ENCODE data around the gene PLCXD1. TPM values are rescaled to one million over a fixed set of nuclear protein-coding genes. Genes with fewer than 3 reads are reported as not detected.

The PLCXD1 gene
- total RNA-seq, 1 donor from 2014 or later = 3.0 TPM

- no peak overlapping the region for H3K4me3 ChIP-seq
- no peak for DNase-seq (ENCODE audit: low spot score in 2 of 2)
- H3K27me3 ChIP-seq = peaks cover 8% of the 10 kb centered on the region
- no peaks in the 10 kb centered on the region for H3K9me3 ChIP-seq
- H3K27ac ChIP-seq = no peak overlapping the region
- H3K4me1 ChIP-seq = no peaks in the 10 kb centered on the region
- intact Hi-C loops (cut with DNase I) = no loop called here
- peaks cover 0 to 18% of the 10 kb centered on the region in 2 donors for H3K36me3 ChIP-seq
- TF ChIP-seq CTCF (IDR thresholded peaks at IDR 0.05) = no peak
Observed at GRCh38 chrX:332916-333610, 51.9 kb downstream of the PLCXD1 start.

- Histone ChIP-seq H3K4me1 (no peaks in the 10 kb centered on the region), H3K9me3 (no peaks in the 10 kb centered on the region), H3K36me3 (peaks cover 0 to 25% of the 10 kb centered on the region in 2 donors), H3K27me3 (peaks cover 8% of the 10 kb centered on the region), H3K27ac (no peak overlapping the region), H3K4me3 (no peak overlapping the region)
- DNase-seq (ENCODE audit: low spot score in 2 of 2) = no peak
- TF ChIP-seq CTCF (IDR thresholded peaks at IDR 0.05) = no peak
- intact Hi-C loops (cut with DNase I) = no loop called here
Observed at GRCh38 chrX:333611-334311, 52.6 kb downstream of the PLCXD1 start.

GRCh38 chrX:334331-334891, 53.2 kb downstream of the PLCXD1 start:
- no peak for DNase-seq (ENCODE audit: low spot score in 2 of 2)
- TF ChIP-seq CTCF (IDR thresholded peaks at IDR 0.05) = no peak
- H3K36me3 ChIP-seq = peaks cover 0 to 28% of the 10 kb centered on the region in 2 donors

GRCh38 chrX:334971-335757, 54.0 kb downstream of the PLCXD1 start:
- Histone ChIP-seq H3K27ac (no peak overlapping the region), H3K4me1 (no peaks in the 10 kb centered on the region), H3K27me3 (peaks cover 8% of the 10 kb centered on the region), H3K36me3 (peaks cover 0 to 28% of the 10 kb centered on the region in 2 donors), H3K9me3 (no peaks in the 10 kb centered on the region), H3K4me3 (no peak overlapping the region)
- intact Hi-C loops (cut with DNase I) = no loop called here
- TF ChIP-seq CTCF (IDR thresholded peaks at IDR 0.05) = no peak
- no peak for DNase-seq (ENCODE audit: low spot score in 2 of 2)

More at GRCh38 chrX:334331-334891, 53.2 kb downstream of the PLCXD1 start:
- Histone ChIP-seq H3K4me1 (no peaks in the 10 kb centered on the region), H3K4me3 (no peak overlapping the region), H3K27me3 (peaks cover 8% of the 10 kb centered on the region), H3K9me3 (no peaks in the 10 kb centered on the region), H3K27ac (no peak overlapping the region)
- intact Hi-C loops (cut with DNase I) = no loop called here

- Histone ChIP-seq H3K27me3 (peaks cover 7% of the 10 kb centered on the region), H3K4me3 (no peak overlapping the region), H3K4me1 (no peaks in the 10 kb centered on the region), H3K9me3 (no peaks in the 10 kb centered on the region), H3K36me3 (peaks cover 0 to 28% of the 10 kb centered on the region in 2 donors), H3K27ac (no peak overlapping the region)
- TF ChIP-seq CTCF (IDR thresholded peaks at IDR 0.05) = no peak
- intact Hi-C loops (cut with DNase I) = no loop called here
- DNase-seq (ENCODE audit: low spot score in 2 of 2) = no peak
Observed at GRCh38 chrX:335758-336155, 54.6 kb downstream of the PLCXD1 start.

Data from ascending aorta (tissue), 2 donors.